DND-41 (cell line): ENCODE measurements around the gene SDF2L1.

Experiments
- ATAC-seq: fragments of 200-7000 bp; cut with Tn5 transposase; 3 replicates; pipeline ENCODE4 v1.9.1; 2021; ENCODE audit warnings: low read depth; ENCODE audit not compliant: insufficient read depth
- DNase-seq: peaks from one replicate; pipeline ENCODE4 v3.0.0-alpha.2; 2020
- H2AFZ ChIP-seq: 2 replicates; pipeline ENCODE4 v1.6.0; 2012; ENCODE audit warnings: low read depth, low read length
- H3K27ac ChIP-seq: 2 replicates; pipeline ENCODE4 v1.5.1; 2012; ENCODE audit warnings: low read length, inconsistent platforms
- H3K27me3 ChIP-seq: fragments of 200-600 bp; sonication (generic); 2 replicates; pipeline ENCODE4 v1.6.0; 2012; ENCODE audit warnings: low read length, mild to moderate bottlenecking, inconsistent platforms; ENCODE audit not compliant: insufficient read depth, poor library complexity
- H3K36me3 ChIP-seq: 2 replicates; pipeline ENCODE4 v1.5.1; 2012; ENCODE audit warnings: low read length, inconsistent platforms; ENCODE audit not compliant: insufficient read depth
- H3K4me1 ChIP-seq: 2 replicates; pipeline ENCODE4 v1.5.1; 2012; ENCODE audit warnings: mild to moderate bottlenecking, low read length; ENCODE audit not compliant: insufficient read depth
- H3K4me2 ChIP-seq: 2 replicates; pipeline ENCODE4 v1.6.0; 2012; ENCODE audit warnings: mild to moderate bottlenecking, moderate library complexity, low read length, inconsistent platforms; ENCODE audit not compliant: insufficient read depth
- H3K4me3 ChIP-seq, 2 experiments: fragments of 200-600 bp in 1 of 2; shearing (Covaris generic) in 1 of 2; 2 replicates each; pipeline ENCODE4 v1.5.1; 2012 to 2016; ENCODE audit warnings: inconsistent platforms in 2 of 2, low read length in 2 of 2, mild to moderate bottlenecking in 2 of 2, low read depth in 1 of 2, moderate library complexity in 1 of 2
- H3K79me2 ChIP-seq: 2 replicates; pipeline ENCODE4 v1.6.0; 2012; ENCODE audit warnings: low read length, inconsistent platforms; ENCODE audit not compliant: insufficient read depth
- H3K9ac ChIP-seq: 2 replicates; pipeline ENCODE4 v1.6.0; 2012; ENCODE audit warnings: low read depth, mild to moderate bottlenecking, inconsistent platforms, low read length, moderate library complexity
- H3K9me3 ChIP-seq: 2 replicates; pipeline ENCODE4 v1.5.1; 2012; ENCODE audit warnings: low read length, moderate library complexity, mild to moderate bottlenecking, inconsistent platforms; ENCODE audit not compliant: insufficient read depth, severe bottlenecking
- H4K20me1 ChIP-seq: 2 replicates; pipeline ENCODE4 v1.6.0; 2012; ENCODE audit warnings: low read length; ENCODE audit not compliant: insufficient read depth
- CTCF ChIP-seq: IDR thresholded peaks from 2 replicates; pipeline ENCODE4 v1.5.1; 2012; ENCODE audit warnings: borderline replicate concordance, low read length, moderate library complexity, mild to moderate bottlenecking; ENCODE audit not compliant: poor library complexity, severe bottlenecking; ENCODE audit errors: extremely low read depth
- EZH2 ChIP-seq: IDR thresholded peaks from 3 replicates; pipeline ENCODE4 v1.6.1; 2012; ENCODE audit warnings: borderline replicate concordance, low read depth, mild to moderate bottlenecking, moderate library complexity, low read length, inconsistent platforms; ENCODE audit not compliant: severe bottlenecking

Gene SDF2L1

GRCh38 chr22:21651521-21652009, 9.5 kb downstream of the SDF2L1 start:
- H2AFZ ChIP-seq = peak overlapping the region; percentile 82
- peaks cover 60% of the 10 kb centered on the region for H3K4me1 ChIP-seq
- H3K79me2 ChIP-seq = peaks cover 54% of the 10 kb centered on the region
- peak overlapping the region; percentile 84 for H3K4me2 ChIP-seq
- no peak for TF ChIP-seq CTCF
- no peak for TF ChIP-seq EZH2
- H3K4me3 ChIP-seq = peak overlapping the region; percentile 81 to 94
- no peaks in the 10 kb centered on the region for H3K9me3 ChIP-seq
- peak overlapping the region; percentile 91 for H3K27ac ChIP-seq
- H3K27me3 ChIP-seq = no peaks in the 10 kb centered on the region
- peak; percentile 10; the same call in 2 of the 3 replicates for ATAC-seq
- H3K9ac ChIP-seq = peak overlapping the region; percentile 87
- peaks cover 8% of the 10 kb centered on the region for H4K20me1 ChIP-seq
- no peak for DNase-seq
- H3K36me3 ChIP-seq = peaks cover 36% of the 10 kb centered on the region

GRCh38 chr22:21652010-21652546, 10.0 kb downstream of the SDF2L1 start:
- Histone ChIP-seq H3K9me3 (no peaks in the 10 kb centered on the region), H3K4me2 (peak overlapping the region; percentile 84), H2AFZ (peak overlapping the region; percentile 82), H3K79me2 (peaks cover 56% of the 10 kb centered on the region), H3K9ac (peak overlapping the region; percentile 87), H3K4me3 (peak overlapping the region; percentile 81 to 94), H3K4me1 (peaks cover 60% of the 10 kb centered on the region), H3K27ac (peak overlapping the region; percentile 91), H3K27me3 (no peaks in the 10 kb centered on the region), H3K36me3 (peaks cover 33% of the 10 kb centered on the region), H4K20me1 (peaks cover 8% of the 10 kb centered on the region)
- TF ChIP-seq CTCF (no peak), EZH2 (no peak)
- DNase-seq = peak; percentile 95
- peak; percentile 94 for ATAC-seq

- H3K36me3 ChIP-seq = peaks cover 29% of the 10 kb centered on the region
- peak overlapping the region; percentile 87 for H3K27ac ChIP-seq
- peak overlapping the region; percentile 80 for H2AFZ ChIP-seq
Measured at GRCh38 chr22:21652547-21653545, 10.7 kb downstream of the SDF2L1 start.

More at GRCh38 chr22:21652547-21653545, 10.7 kb downstream of the SDF2L1 start:
- peaks cover 53% of the 10 kb centered on the region for H3K79me2 ChIP-seq
- no peak; the same call in 1 of the 3 replicates for ATAC-seq
- H3K9ac ChIP-seq = peak overlapping the region; percentile 87
- no peaks in the 10 kb centered on the region for H3K9me3 ChIP-seq
- TF ChIP-seq CTCF (peak; percentile 43), EZH2 (no peak)
- H3K27me3 ChIP-seq = no peaks in the 10 kb centered on the region
- H3K4me1 ChIP-seq = peaks cover 65% of the 10 kb centered on the region
- peak overlapping the region; percentile 81 to 94 for H3K4me3 ChIP-seq
- DNase-seq = peak; percentile 42
- H3K4me2 ChIP-seq = peak overlapping the region; percentile 84
- H4K20me1 ChIP-seq = peaks cover 8% of the 10 kb centered on the region
